ENCODE data around the gene SLC24A4.

SLC24A4 gene

DNA sequence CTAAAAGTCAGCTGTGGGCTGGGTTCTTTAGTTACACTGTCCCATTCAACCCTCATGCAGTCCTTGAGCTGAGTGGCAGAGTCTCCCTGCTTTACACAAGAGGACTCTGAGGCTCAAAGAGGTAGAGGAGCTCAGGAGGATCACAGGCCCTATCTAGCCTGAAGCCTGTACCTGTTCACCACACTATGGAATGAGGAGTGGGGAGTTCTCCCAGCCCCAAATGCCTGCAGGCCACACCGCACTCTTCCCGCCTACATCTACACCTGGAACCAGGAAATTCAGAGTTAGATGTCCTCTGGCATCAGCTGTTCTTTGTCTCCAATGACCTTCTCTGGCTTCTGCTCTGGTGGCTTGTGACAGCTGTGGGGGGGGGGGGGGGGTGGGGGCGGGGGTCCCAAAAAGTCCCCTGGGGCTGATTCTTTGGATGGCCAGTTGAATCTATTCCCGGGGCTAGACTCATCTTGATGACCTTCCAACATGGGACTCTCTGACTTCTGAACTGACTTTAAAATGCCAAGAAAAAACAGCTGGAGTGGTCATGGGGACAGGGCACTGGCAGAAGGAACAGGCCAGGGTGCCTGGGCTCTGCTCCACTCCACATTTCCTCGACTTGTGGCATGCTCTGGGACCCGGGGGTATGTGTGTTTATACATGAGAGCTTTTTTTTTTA is 221.2 kb downstream of the SLC24A4 start:
- H3K27ac ChIP-seq (replicated peaks) = no peak overlapping the region
- TF ChIP-seq, protein P1, sequence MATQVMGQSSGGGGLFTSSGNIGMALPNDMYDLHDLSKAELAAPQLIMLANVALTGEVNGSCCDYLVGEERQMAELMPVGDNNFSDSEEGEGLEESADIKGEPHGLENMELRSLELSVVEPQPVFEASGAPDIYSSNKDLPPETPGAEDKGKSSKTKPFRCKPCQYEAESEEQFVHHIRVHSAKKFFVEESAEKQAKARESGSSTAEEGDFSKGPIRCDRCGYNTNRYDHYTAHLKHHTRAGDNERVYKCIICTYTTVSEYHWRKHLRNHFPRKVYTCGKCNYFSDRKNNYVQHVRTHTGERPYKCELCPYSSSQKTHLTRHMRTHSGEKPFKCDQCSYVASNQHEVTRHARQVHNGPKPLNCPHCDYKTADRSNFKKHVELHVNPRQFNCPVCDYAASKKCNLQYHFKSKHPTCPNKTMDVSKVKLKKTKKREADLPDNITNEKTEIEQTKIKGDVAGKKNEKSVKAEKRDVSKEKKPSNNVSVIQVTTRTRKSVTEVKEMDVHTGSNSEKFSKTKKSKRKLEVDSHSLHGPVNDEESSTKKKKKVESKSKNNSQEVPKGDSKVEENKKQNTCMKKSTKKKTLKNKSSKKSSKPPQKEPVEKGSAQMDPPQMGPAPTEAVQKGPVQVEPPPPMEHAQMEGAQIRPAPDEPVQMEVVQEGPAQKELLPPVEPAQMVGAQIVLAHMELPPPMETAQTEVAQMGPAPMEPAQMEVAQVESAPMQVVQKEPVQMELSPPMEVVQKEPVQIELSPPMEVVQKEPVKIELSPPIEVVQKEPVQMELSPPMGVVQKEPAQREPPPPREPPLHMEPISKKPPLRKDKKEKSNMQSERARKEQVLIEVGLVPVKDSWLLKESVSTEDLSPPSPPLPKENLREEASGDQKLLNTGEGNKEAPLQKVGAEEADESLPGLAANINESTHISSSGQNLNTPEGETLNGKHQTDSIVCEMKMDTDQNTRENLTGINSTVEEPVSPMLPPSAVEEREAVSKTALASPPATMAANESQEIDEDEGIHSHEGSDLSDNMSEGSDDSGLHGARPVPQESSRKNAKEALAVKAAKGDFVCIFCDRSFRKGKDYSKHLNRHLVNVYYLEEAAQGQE (IDR thresholded peaks at IDR 0.05; ENCODE audit: insufficient replicate concordance, low read depth) = no peak
- TF ChIP-seq POLR2AphosphoS5 (IDR thresholded peaks at IDR 0.05; ENCODE audit: low read depth) (no peak), GABPA (IDR thresholded peaks at IDR 0.05; ENCODE audit: low read depth) (no peak), SPI1 (IDR thresholded peaks at IDR 0.05; ENCODE audit: borderline replicate concordance, low read depth) (no peak)

DNA sequence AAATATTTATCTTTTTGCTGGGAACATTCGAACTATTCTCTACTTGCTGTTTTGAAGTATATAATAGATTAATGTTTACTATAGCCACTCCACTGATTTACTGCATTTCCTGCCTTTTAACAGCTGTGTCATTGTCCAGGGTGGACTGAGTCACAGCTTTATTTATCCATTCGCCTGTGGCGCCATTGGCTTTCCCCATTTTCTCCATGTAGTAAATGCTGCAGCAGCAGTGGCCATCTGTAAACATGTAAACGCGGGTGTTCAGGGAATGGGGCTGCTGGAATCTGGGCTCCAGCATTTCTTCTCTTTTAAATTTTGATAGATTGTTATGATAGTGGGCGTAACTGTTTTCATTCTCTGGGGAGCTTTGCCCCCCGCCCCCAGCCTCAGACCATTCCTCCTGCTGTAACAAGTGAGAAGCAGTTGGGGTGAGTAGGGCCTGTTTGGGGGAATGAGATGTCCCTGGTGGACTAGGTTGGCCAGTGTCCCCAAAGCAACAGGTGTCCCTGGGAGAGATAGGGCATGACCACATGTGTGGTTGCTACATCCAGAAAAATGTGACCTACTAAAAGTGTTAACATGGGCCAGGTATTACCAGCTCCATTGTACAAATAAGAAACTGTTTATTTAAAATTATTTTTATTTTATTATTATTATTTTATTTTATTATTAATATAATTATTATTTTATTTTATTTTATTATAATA is 223.5 kb downstream of the SLC24A4 start:
- no peak for DNase-seq (ENCODE audit: low read depth in 1 of 2, low spot score in 1 of 2)
- TF ChIP-seq SPI1 (IDR thresholded peaks at IDR 0.05; ENCODE audit: borderline replicate concordance, low read depth) (no peak), GABPA (IDR thresholded peaks at IDR 0.05; ENCODE audit: low read depth) (no peak), POLR2AphosphoS5 (IDR thresholded peaks at IDR 0.05; ENCODE audit: low read depth) (no peak)
- TF ChIP-seq, protein P2, sequence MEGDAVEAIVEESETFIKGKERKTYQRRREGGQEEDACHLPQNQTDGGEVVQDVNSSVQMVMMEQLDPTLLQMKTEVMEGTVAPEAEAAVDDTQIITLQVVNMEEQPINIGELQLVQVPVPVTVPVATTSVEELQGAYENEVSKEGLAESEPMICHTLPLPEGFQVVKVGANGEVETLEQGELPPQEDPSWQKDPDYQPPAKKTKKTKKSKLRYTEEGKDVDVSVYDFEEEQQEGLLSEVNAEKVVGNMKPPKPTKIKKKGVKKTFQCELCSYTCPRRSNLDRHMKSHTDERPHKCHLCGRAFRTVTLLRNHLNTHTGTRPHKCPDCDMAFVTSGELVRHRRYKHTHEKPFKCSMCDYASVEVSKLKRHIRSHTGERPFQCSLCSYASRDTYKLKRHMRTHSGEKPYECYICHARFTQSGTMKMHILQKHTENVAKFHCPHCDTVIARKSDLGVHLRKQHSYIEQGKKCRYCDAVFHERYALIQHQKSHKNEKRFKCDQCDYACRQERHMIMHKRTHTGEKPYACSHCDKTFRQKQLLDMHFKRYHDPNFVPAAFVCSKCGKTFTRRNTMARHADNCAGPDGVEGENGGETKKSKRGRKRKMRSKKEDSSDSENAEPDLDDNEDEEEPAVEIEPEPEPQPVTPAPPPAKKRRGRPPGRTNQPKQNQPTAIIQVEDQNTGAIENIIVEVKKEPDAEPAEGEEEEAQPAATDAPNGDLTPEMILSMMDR (IDR thresholded peaks at IDR 0.05; ENCODE audit: insufficient read depth, low read length) = no peak
- TF ChIP-seq, protein P1 (IDR thresholded peaks at IDR 0.05; ENCODE audit: insufficient replicate concordance, low read depth) = no peak

More for the DNA sequence above, 221.2 kb downstream of the SLC24A4 start:
- no peak overlapping the region for H3K4me3 ChIP-seq (replicated peaks; ENCODE audit: insufficient read depth, low read length)
- no peak for DNase-seq (ENCODE audit: low read depth in 1 of 2, low spot score in 1 of 2)
- H3K27me3 ChIP-seq (ENCODE audit: insufficient read depth, poor library complexity, severe bottlenecking) = no peaks in the 10 kb centered on the region

DNA sequence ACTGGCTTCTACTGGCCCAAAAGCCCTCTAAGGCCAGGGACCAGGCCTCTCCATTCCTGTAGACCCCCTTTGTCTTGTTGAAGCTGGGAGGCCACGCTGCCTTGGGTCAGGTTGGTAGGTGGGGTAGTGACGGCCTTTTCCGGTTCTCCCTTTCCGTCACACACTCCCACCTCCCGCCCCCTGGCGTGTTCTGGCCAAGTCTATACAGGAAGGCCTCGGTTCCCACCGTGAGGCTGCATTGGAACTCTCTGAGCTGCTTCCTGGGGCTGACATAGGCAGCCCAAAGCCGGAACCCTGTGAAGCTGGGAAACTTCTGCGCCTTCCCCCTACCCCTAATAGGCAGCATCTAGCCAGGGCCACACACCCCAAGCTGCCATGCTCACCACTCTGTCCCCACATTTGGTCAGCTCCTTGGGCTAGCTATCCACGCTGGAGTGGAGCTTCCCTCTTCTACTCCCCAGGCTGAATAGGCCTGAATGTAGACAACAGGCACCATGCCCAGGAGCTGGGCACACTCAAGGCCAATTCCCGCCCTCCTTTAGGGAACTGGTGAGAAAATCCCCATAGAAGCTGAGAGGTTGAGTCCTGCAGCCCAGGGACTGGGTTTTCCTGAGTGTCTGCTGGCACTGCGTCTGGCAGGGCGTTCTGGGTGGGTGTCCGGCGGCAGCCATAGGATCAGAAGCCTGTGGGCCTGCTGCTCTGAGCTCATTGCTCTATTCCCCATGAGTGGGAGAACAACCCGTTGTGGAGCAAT is 226.3 kb downstream of the SLC24A4 start:
- DNase-seq (ENCODE audit: low read depth in 1 of 2, low spot score in 1 of 2) = no peak
- peak overlapping the region; percentile 64 for H3K27ac ChIP-seq (replicated peaks)
- H3K4me3 ChIP-seq (replicated peaks; ENCODE audit: insufficient read depth, low read length) = no peak overlapping the region
- no peak for TF ChIP-seq GABPA (IDR thresholded peaks at IDR 0.05; ENCODE audit: low read depth)
- no peak for TF ChIP-seq SPI1 (IDR thresholded peaks at IDR 0.05; ENCODE audit: borderline replicate concordance, low read depth)
- TF ChIP-seq, protein P1 (IDR thresholded peaks at IDR 0.05; ENCODE audit: insufficient replicate concordance, low read depth) = no peak
- TF ChIP-seq POLR2AphosphoS5 (IDR thresholded peaks at IDR 0.05; ENCODE audit: low read depth) = no peak
- TF ChIP-seq, protein P2 (IDR thresholded peaks at IDR 0.05; ENCODE audit: insufficient read depth, low read length) = no peak
- no peaks in the 10 kb centered on the region for H3K27me3 ChIP-seq (ENCODE audit: insufficient read depth, poor library complexity, severe bottlenecking)

More for the DNA sequence above, 223.5 kb downstream of the SLC24A4 start:
- Histone ChIP-seq H3K4me3 (replicated peaks; ENCODE audit: insufficient read depth, low read length) (no peak overlapping the region), H3K27me3 (ENCODE audit: insufficient read depth, poor library complexity, severe bottlenecking) (no peaks in the 10 kb centered on the region), H3K27ac (replicated peaks) (no peak overlapping the region)
